ENCODE measurements around the gene GRIN1. TPM values are rescaled to one million over a fixed set of nuclear protein-coding genes. Genes with fewer than 3 reads are reported as not detected.

The GRIN1 gene
- total and polyA plus RNA-seq, 8 donors: 0.08 to 0.53 (median 0.28) TPM; not detected in 2

GRCh38 chr9:137195525-137196220 is 56.7 kb downstream of the GRIN1 start:
- TF ChIP-seq, protein P1, sequence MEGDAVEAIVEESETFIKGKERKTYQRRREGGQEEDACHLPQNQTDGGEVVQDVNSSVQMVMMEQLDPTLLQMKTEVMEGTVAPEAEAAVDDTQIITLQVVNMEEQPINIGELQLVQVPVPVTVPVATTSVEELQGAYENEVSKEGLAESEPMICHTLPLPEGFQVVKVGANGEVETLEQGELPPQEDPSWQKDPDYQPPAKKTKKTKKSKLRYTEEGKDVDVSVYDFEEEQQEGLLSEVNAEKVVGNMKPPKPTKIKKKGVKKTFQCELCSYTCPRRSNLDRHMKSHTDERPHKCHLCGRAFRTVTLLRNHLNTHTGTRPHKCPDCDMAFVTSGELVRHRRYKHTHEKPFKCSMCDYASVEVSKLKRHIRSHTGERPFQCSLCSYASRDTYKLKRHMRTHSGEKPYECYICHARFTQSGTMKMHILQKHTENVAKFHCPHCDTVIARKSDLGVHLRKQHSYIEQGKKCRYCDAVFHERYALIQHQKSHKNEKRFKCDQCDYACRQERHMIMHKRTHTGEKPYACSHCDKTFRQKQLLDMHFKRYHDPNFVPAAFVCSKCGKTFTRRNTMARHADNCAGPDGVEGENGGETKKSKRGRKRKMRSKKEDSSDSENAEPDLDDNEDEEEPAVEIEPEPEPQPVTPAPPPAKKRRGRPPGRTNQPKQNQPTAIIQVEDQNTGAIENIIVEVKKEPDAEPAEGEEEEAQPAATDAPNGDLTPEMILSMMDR (IDR thresholded peaks at IDR 0.05): no peak
- no peaks in the 10 kb centered on the region for H3K27me3 ChIP-seq
- H3K4me3 ChIP-seq: peak overlapping the region; percentile 10 to 80 (median 42)
- intact Hi-C loops (cut with DNase I): no loop called here
- peak overlapping the region; percentile 60 to 90 (median 74) for H3K27ac ChIP-seq
- H3K36me3 ChIP-seq: peaks cover 0 to 7% (median 0%) of the 10 kb centered on the region in 3 donors
- FAIRE-seq (no peak), ATAC-seq (peak; percentile 9 to 31 (median 18)), DNase-seq (peak in 5 of 6 donors; percentile 81 to 91 (median 90))
- H3K9me3 ChIP-seq: no peaks in the 10 kb centered on the region
- H3K4me1 ChIP-seq: peaks cover 15 to 40% (median 22%) of the 10 kb centered on the region in 3 donors
- 11 to 24% methylated on average over 19 to 21 of the region's 21 CpGs for WGBS, 2 donors

- Histone ChIP-seq H3K27ac (peak overlapping the region; percentile 78 to 90 (median 83)), H3K4me1 (peaks cover 13 to 35% (median 27%) of the 10 kb centered on the region in 3 donors), H3K36me3 (no peaks in the 10 kb centered on the region), H3K27me3 (no peaks in the 10 kb centered on the region), H3K9me3 (no peaks in the 10 kb centered on the region), H3K4me3 (peak overlapping the region; percentile 48 to 80 (median 60))
- DNase-seq: peak in 5 of 6 donors; percentile 86 to 96 (median 91)
- intact Hi-C loops (cut with DNase I): no loop called here
- peak; percentile 35 to 59 (median 51) for ATAC-seq
- no peak for FAIRE-seq
- WGBS, 2 donors: 17 to 20% methylated on average over 19 of the region's 19 CpGs
- TF ChIP-seq, protein P1 (IDR thresholded peaks at IDR 0.05): no peak
These were observed 59.3 kb downstream of the GRIN1 start for GRCh38 chr9:137198051-137198901.

DNA sequence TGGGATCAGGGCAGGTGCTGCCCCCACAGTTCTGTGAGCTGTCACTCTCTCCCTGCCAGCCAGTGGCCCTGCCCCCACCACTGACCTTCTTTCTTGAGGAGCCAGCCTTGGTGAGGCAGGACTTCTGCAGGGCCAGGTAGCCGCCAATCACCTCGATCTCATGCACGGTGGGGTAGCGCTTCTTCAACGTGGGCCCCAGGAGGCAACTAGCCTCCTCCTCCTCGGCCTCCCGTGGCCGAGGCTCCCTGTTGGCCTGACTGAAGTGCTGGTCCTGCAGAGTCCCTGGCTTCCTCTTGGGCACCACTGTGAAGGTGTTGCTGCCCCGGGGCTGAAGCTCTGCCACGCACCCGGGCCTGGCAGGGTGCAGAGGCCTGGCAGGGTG is 59.9 kb downstream of the GRIN1 start:
- no peak for FAIRE-seq

DNA sequence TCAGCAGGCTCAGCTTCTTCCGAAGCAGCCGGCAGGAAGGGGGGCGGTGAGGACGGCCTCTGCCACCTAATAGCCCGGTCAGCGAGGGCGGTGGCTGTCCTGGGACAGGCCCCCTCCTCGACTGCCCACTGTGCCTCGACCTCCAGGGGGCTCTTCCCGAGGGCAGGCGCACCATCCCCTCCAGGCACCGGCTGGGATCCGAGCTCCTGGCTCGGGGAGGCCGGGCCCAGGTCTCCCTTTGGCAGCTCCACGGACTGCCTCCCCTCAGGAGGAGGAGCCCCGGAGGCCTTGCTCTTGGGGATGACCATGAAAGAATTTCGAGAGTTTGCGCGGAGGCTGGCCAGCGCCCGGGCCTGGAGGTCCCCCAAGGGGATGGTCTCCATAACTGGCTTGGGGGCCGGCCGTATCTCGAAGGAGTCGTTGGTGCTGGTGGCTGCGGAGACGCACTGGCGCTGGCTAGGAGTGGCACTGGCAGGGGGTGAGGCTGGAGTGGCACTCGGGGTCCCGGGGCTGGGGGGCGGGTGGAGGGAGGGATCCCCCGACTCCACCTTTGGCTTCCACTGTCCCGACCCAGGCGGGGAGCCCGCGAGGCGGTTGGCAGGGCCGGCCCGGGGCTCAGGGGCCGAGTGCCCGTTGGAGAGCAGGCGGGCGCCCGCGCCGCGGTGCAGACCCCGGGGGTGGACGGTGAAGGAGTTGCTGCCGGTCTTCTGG is 60.6 kb downstream of the GRIN1 start:
- DNase-seq (peak in 3 of 6 donors; percentile 45 to 89 (median 50)), FAIRE-seq (no peak), ATAC-seq (no peak)
- intact Hi-C loops (cut with DNase I): no loop called here
- H3K4me1 ChIP-seq: peaks cover 14 to 36% (median 21%) of the 10 kb centered on the region in 3 donors
- no peaks in the 10 kb centered on the region for H3K9me3 ChIP-seq
- peak overlapping the region; percentile 48 to 80 (median 60) for H3K4me3 ChIP-seq
- no peaks in the 10 kb centered on the region for H3K27me3 ChIP-seq
- H3K27ac ChIP-seq: peak overlapping the region; percentile 78 to 90 (median 83)
- WGBS, 2 donors: 4 to 5% methylated on average over 29 to 51 of the region's 51 CpGs
- TF ChIP-seq, protein P1 (IDR thresholded peaks at IDR 0.05): no peak
- H3K36me3 ChIP-seq: no peaks in the 10 kb centered on the region

More for the DNA sequence above, 59.9 kb downstream of the GRIN1 start:
- intact Hi-C loops (cut with DNase I): no loop called here
- Histone ChIP-seq H3K27ac (peak overlapping the region; percentile 78 to 90 (median 83)), H3K36me3 (no peaks in the 10 kb centered on the region), H3K4me1 (peaks cover 14 to 36% (median 21%) of the 10 kb centered on the region in 3 donors), H3K9me3 (no peaks in the 10 kb centered on the region), H3K27me3 (no peaks in the 10 kb centered on the region), H3K4me3 (peak overlapping the region; percentile 48 to 80 (median 60))
- WGBS, 2 donors: 17 to 23% methylated on average over 11 of the region's 11 CpGs
- peak in 4 of 6 donors; percentile 77 to 85 (median 81) for DNase-seq
- peak; percentile 2 to 29 (median 11) for ATAC-seq
- TF ChIP-seq, protein P1 (IDR thresholded peaks at IDR 0.05): no peak
